Brain microvascular endothelial cell (primary cell): Measurements from ENCODE around the gene PRSS57.
"Not testable (repeated sequence)": the region's sequence is repeated elsewhere in the genome, so short reads cannot be mapped to it uniquely, and the experiment has no call there.

Source experiments
- DNase-seq: peaks from one replicate; pipeline ENCODE4 v3.0.0-alpha.2; 2020
- H3K27ac ChIP-seq: fragments of 250-450 bp; sonication (Bioruptor Pico); 2 replicates; pipeline ENCODE4 v1.5.1; 2020; ENCODE audit warnings: mild to moderate bottlenecking, moderate library complexity
- H3K27me3 ChIP-seq: fragments of 250-450 bp; sonication (Bioruptor Pico); replicated peaks from 2 replicates; pipeline ENCODE4 v1.5.1; 2020; ENCODE audit warnings: mild to moderate bottlenecking
- H3K36me3 ChIP-seq: fragments of 250-450 bp; sonication (Bioruptor Pico); replicated peaks from 2 replicates; pipeline ENCODE4 v1.5.1; 2020; ENCODE audit warnings: mild to moderate bottlenecking
- H3K4me3 ChIP-seq: 2 replicates; pipeline ENCODE4 v1.5.1; 2011; ENCODE audit warnings: low read depth, mild to moderate bottlenecking, control low read depth, low read length, moderate library complexity
- CTCF ChIP-seq: IDR thresholded peaks from 2 replicates; pipeline ENCODE4 v1.5.1; 2011; ENCODE audit warnings: low read depth, mild to moderate bottlenecking, moderate library complexity, low read length, control low read depth, inconsistent platforms; ENCODE audit errors: missing control alignments
- in situ Hi-C: cut with HindIII; loops from 2 replicates; pipeline ENCODE4 v1.10.0; 2017; ENCODE audit warnings: low sequenced_read_pairs, low pct_ligation_motif_present

The PRSS57 gene

GRCh38 chr19:695352-695949 lies at the start of gene PRSS57:
Gene PRSS57, minus strand, starts transcription at chr19:695452. Its CDS starts 22 bp downstream, at chr19:695430.
- DNase-seq = no peak
- TF ChIP-seq CTCF = no peak
- H3K4me3 ChIP-seq = no peak within 1 kb of the TSS
- H3K27ac ChIP-seq = no peak within 1 kb of the TSS
- no peaks in the 10 kb centered on the region for H3K36me3 ChIP-seq
- H3K27me3 ChIP-seq = no peaks in the 10 kb centered on the region
- in situ Hi-C loops = no loop called here

- no peak for DNase-seq
- in situ Hi-C loops = no loop called here
- Histone ChIP-seq H3K27ac (no peak overlapping the region), H3K4me3 (no peak overlapping the region), H3K36me3 (no peaks in the 10 kb centered on the region), H3K27me3 (no peaks in the 10 kb centered on the region)
- TF ChIP-seq CTCF = no peak
Measured at GRCh38 chr19:743168-743687, 48.0 kb upstream of the PRSS57 start.

- Histone ChIP-seq H3K4me3 (no peak overlapping the region), H3K36me3 (no peaks in the 10 kb centered on the region), H3K27ac (no peak overlapping the region), H3K27me3 (no peaks in the 10 kb centered on the region)
- DNase-seq = no peak
- in situ Hi-C loops = no loop called here
- TF ChIP-seq CTCF = no peak
Measured at GRCh38 chr19:742540-743075, 47.4 kb upstream of the PRSS57 start.

- H3K27me3 ChIP-seq = no peaks in the 10 kb centered on the region
- in situ Hi-C loops = no loop called here
- DNase-seq = no peak
- peak; percentile 25 for TF ChIP-seq CTCF
- no peaks in the 10 kb centered on the region for H3K36me3 ChIP-seq
- H3K4me3 ChIP-seq = no peak overlapping the region
- H3K27ac ChIP-seq = no peak overlapping the region
Measured at GRCh38 chr19:741506-742131, 46.4 kb upstream of the PRSS57 start.

- in situ Hi-C loops, H3K36me3 ChIP-seq, DNase-seq, H3K27ac ChIP-seq, H3K27me3 ChIP-seq, H3K4me3 ChIP-seq: not testable (repeated sequence)
Measured at GRCh38 chr19:740816-741505, 45.7 kb upstream of the PRSS57 start.
